Measurements from ENCODE around the gene GALNT17. TPM values are rescaled to one million over a fixed set of nuclear protein-coding genes. Genes with fewer than 3 reads are reported as not detected.

The GALNT17 gene
- total RNA-seq, 4 donors from 2014 or later = 66.0 to 97.9 (median 76.0) TPM

- Histone ChIP-seq H3K4me3 (no peak overlapping the region), H3K27me3 (no peaks in the 10 kb centered on the region), H3K36me3 (no peaks in the 10 kb centered on the region), H3K4me1 (no peaks in the 10 kb centered on the region), H3K9me3 (no peaks in the 10 kb centered on the region), H3K27ac (peak overlapping the region in 2 of 4 donors; percentile 16 to 45)
- TF ChIP-seq POLR2A (IDR thresholded peaks at IDR 0.05) = no peak
- TF ChIP-seq EP300 (IDR thresholded peaks at IDR 0.05) = no peak
- no peak for DNase-seq (ENCODE audit: low spot score in 2 of 2)
- WGBS, 2 donors = 65 to 79% methylated on average over 6 of the region's 6 CpGs
Measured at GRCh38 chr7:71486856-71487628, 355.1 kb downstream of the GALNT17 start.

GRCh38 chr7:71488308-71488707, 356.4 kb downstream of the GALNT17 start:
- TF ChIP-seq POLR2A (IDR thresholded peaks at IDR 0.05) = no peak
- TF ChIP-seq CTCF (IDR thresholded peaks at IDR 0.05) = no peak
- no peak for TF ChIP-seq EP300 (IDR thresholded peaks at IDR 0.05)
- WGBS, 2 donors = 47 to 54% methylated on average over 2 of the region's 2 CpGs
- H3K36me3 ChIP-seq = no peaks in the 10 kb centered on the region

GRCh38 chr7:71491336-71491735, 359.4 kb downstream of the GALNT17 start:
- H3K27ac ChIP-seq = no peak overlapping the region
- TF ChIP-seq EP300 (IDR thresholded peaks at IDR 0.05) = no peak
- no peak for TF ChIP-seq CTCF (IDR thresholded peaks at IDR 0.05)
- no peak for TF ChIP-seq POLR2A (IDR thresholded peaks at IDR 0.05)
- H3K27me3 ChIP-seq = no peaks in the 10 kb centered on the region
- peaks cover 0 to 10% (median 0%) of the 10 kb centered on the region in 4 donors for H3K4me1 ChIP-seq
- H3K4me3 ChIP-seq = no peak overlapping the region
- WGBS, 2 donors = 74 to 83% methylated on average over 4 to 6 of the region's 6 CpGs
- no peaks in the 10 kb centered on the region for H3K9me3 ChIP-seq
- H3K36me3 ChIP-seq = no peaks in the 10 kb centered on the region
- no peak for DNase-seq (ENCODE audit: low spot score in 2 of 2)

More at GRCh38 chr7:71488308-71488707, 356.4 kb downstream of the GALNT17 start:
- Histone ChIP-seq H3K27me3 (no peaks in the 10 kb centered on the region), H3K4me3 (no peak overlapping the region), H3K9me3 (no peaks in the 10 kb centered on the region), H3K4me1 (no peaks in the 10 kb centered on the region), H3K27ac (no peak overlapping the region)
- DNase-seq (ENCODE audit: low spot score in 2 of 2) = no peak

GRCh38 chr7:71495828-71496227, 363.9 kb downstream of the GALNT17 start:
- Histone ChIP-seq H3K27me3 (no peaks in the 10 kb centered on the region), H3K4me3 (no peak overlapping the region), H3K9me3 (no peaks in the 10 kb centered on the region), H3K27ac (peak overlapping the region in 3 of 4 donors; percentile 76 to 91 (median 90)), H3K4me1 (peaks cover 0 to 34% (median 7%) of the 10 kb centered on the region in 4 donors), H3K36me3 (no peaks in the 10 kb centered on the region)
- DNase-seq (ENCODE audit: low spot score in 2 of 2) = no peak
- WGBS, 2 donors = 90 to 91% methylated on average over 4 of the region's 4 CpGs
- TF ChIP-seq POLR2A (IDR thresholded peaks at IDR 0.05) = no peak
- TF ChIP-seq CTCF (IDR thresholded peaks at IDR 0.05) = no peak
- no peak for TF ChIP-seq EP300 (IDR thresholded peaks at IDR 0.05)

- no peaks in the 10 kb centered on the region for H3K9me3 ChIP-seq
- peak; percentile 23 to 30 for DNase-seq (ENCODE audit: low spot score in 2 of 2)
- no peaks in the 10 kb centered on the region for H3K27me3 ChIP-seq
- peaks cover 0 to 34% (median 7%) of the 10 kb centered on the region in 4 donors for H3K4me1 ChIP-seq
- TF ChIP-seq EP300 (IDR thresholded peaks at IDR 0.05) (peak; percentile 53 to 94), CTCF (IDR thresholded peaks at IDR 0.05) (no peak)
- peak overlapping the region; percentile 73 to 91 (median 83) for H3K27ac ChIP-seq
- no peaks in the 10 kb centered on the region for H3K36me3 ChIP-seq
- WGBS, 2 donors = 30 to 38% methylated on average over 8 of the region's 8 CpGs
- H3K4me3 ChIP-seq = peak overlapping the region in 1 of 4 donors; percentile 2
Measured at GRCh38 chr7:71497256-71497946, 365.5 kb downstream of the GALNT17 start.
